GM19452 (cell line): ENCODE measurements around the gene CREG2.
A peak's percentile ranks its signal among the peaks of the same experiment; 100 is the strongest.

Source experiments
- ATAC-seq: cut with Tn5 transposase; IDR thresholded peaks from one replicate; pipeline ENCODE4 v1.9.1; 2021; ENCODE audit not compliant: unreplicated experiment

The CREG2 gene

DNA sequence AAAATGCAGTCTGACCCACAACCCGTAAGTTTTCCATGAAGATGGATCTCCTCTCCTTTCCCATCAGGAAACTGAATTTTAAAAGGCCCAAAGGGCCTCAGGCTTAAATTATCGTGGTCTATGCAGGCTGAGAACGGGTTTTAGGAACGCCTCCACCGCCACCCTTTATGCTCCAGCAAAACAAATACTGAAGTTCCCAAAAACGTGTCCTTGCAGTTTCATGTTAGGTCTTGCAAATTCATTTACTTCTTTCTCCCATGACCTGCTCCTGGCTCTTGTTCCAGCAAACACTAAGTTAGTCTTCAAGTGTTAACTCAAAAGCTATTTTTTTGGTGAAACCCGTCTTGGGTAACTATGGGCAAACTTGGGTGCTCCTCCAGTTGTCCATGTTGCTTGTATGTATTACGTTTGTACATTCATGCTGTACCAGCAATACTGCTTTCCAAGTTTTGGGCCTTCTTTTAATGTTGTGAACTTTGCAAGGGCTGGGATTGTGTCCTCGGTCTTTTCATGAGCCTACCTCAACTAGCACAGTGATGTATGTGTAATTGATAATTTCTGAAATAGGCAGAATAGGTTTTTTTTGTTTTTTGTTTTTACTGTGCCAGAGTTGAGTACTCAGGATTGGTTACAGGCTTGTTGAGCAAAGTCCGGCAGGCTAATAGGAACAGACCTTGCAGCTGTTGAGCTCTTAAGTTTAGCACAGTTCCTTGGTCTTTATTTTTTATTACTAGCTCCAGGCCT lies 77.0 kb downstream of the CREG2 start:
- no peak for ATAC-seq

DNA sequence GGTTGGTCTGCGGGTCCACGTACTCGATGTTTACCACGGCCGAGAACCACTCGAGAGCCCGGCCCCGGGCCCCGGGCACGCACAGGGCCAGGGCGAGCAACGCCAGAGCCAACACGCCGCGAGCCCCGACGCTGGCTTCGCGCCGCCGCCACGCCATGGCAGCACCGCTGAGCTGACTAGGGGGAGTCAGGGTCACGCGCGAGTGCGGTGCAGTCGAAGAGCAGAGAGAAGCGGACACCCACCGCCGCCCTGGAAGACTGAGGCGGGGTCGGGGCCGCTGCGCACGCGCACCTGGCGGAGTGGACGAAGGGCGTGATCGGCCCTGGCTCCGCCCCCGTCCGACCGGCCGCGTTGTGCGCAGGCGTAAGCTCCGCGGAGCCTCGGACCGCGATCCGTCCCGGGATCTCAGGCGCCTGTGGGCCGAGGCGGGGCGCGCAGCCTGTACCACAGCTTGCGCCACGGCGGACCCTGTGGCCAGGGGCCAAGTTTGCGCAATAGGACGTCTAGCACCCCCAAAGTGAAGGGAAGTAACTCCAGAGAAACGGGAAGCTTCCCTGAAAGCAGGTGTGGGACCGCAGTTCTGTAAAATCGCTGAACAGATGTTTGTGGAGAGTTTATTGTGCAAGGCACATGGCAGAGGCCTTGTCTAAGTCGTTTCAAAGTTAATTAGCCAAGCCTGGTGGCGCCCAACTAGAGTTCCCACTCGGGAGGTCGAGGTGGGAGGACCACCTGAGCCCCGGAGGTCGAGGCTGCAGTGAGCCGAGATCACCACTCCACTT lies 78.7 kb downstream of the CREG2 start, which contains the start of gene RNF149:
TSS of gene RNF149 (minus strand) at position 270 of the 779 bp plus-strand sequence. CDS start at position 157, 113 bp downstream.
- peak; percentile 53 for ATAC-seq

DNA sequence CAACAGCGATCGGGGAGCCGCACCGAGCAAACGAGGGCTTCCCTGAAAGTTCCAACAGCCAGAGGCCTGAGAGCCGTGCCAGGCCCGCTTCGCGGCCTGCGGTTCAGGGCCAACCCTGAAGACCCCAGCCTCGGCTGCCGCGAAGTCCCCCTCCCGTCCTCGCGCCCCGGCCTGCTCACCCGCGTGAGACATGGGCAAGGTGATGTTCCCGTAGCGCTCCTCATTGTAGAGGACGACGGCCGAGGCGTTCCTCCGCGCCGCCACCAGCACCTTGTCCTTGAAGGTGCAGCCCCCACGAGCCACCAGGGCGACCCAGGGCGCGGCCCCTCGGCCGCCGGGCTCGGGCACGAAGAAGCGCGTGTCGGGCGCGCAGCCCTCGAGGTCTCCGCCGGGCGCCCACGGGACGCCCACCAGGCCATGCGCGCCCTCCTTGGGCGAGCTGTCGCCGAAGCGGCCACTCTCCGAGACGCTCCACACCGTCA lies 79.3 kb downstream of the CREG2 start:
- ATAC-seq = peak; percentile 30

DNA sequence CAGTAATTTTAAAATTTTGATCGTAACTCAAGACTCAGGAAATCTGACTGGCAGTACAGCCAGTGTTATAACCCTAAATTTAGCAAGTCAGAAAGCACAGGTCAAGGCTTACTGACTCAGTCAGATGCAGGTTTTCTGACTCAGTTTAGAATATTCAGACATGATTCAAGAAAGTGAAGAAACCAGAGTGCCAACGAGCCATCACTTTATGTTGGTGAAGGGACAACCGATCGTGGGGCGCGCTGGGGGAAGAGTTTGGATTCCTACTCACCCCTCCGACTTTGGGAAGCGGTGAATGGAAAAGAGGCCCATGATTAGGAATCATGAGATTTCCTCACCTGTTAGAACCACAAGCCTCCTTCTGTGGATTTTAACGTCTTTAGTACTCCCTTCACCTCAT lies 79.8 kb downstream of the CREG2 start:
- ATAC-seq = no peak

DNA sequence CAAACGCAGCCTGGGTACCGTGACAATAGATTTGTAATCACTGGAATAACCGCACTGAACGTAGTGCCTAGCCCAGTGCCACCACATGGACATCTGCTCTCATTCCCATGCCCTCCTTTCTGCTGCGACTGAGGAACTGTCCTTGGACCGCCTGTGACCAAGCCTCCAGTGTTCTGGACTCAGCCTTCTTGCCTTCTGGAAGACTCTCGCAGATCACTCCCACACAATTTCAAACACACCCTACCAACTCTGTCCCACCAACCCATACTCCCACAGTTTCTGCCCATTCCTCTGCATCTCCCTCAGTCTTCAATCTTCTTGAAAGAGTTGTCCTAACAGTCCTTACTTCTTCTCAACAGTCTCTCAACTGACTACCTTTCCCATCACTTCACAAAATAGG lies 80.9 kb downstream of the CREG2 start:
- ATAC-seq = peak; percentile 5

DNA sequence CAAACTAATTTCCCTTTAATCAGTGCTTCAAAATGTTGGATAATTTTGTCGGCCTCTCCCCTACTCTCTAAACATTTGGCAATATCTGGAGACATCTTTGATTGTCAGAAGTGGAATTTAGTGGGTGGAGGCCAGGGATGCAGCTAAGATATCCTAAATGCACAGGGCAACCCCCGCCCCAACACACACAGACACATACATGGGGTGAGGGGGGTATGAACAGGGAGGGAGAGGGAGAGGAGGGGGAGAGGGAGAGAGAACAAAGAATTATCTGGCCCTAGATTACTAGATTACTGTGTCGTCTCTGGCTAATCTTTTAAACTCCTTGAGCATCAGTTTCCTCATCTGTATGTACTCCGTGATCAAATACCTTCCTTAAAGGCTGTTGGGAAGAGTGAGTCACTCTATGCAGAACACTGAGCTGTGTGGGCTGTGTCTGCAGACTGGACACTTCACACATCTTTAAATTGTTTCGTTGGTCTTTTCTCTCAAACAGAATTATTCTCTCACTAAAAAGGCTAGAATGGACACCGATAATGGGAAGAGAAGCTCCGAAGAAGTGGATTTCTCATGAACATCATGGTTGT lies 81.7 kb downstream of the CREG2 start:
- no peak for ATAC-seq

DNA sequence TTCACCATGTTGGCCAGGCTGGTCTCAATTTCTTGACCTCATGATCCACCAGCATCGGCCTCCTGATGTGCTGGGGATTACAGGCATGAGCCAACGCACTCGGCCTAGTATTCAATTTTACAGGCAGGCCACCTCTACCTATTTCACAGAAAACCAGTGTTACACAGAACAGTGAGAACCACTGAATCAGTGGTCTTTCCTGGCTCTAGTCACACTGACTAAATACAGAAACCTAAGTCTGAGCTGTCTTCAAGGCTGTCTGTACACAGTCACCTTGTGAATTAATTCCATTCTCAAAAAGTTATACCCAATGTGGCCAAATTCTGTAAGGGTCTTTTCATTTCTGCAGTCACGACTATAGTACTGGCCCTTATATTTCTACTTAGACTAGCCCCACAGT lies 82.3 kb downstream of the CREG2 start:
- ATAC-seq = no peak

DNA sequence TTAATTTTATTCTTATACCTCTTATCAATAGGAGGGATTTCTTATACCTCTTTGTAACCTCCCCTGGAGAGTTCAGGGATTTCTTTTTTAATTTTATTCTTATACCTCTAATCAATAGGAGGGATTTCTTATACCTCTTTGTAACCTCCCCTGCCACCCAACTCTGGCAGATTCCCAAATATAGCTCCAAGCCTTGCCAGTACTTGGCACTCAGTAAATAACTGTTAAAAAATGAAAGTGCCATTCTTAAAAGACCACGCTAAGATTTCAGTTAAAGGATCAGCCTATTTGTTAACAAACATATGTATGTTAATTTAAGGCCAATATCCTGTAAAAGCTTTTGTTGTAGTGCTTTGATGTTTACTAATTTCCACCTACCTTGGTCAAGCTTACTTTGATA lies 83.6 kb downstream of the CREG2 start:
- ATAC-seq = no peak

DNA sequence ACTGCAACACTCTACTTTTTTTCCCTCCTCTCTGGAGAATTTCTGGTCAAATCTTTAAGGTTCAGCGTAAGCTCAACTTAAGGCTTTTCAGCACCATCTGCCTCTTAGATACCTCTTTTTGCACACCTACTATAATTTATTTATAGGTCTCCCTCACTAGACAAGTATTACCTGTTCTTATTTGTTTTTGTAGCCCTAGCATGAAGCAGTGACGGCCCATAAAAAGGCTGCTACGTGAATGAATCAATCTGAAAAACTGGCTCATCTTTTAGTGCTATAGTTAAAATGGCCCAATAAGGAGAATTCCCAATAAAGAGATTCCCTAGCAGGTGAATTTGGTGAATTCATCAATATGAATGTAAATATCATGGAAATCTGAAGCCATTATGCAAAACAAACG lies 85.3 kb downstream of the CREG2 start:
- ATAC-seq = no peak

DNA sequence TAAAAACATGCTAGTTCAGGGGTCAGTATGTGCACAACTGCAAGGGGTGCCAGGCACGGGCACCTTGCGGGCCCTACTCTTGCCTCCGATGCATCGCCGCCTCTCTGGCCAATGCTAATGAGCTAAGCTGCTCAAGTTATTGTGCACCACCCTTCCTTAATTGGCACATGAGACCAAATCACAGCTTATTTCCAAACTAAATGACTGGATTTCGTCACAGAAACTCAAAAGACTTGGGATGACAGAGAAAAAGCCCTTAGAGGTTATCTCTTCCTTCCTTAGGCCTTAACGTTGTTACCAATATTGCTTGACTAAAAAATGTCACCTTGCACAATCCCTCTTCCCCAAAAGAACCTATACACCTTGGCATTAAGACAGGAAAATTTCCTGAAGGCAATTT lies 86.5 kb downstream of the CREG2 start:
- no peak for ATAC-seq

DNA sequence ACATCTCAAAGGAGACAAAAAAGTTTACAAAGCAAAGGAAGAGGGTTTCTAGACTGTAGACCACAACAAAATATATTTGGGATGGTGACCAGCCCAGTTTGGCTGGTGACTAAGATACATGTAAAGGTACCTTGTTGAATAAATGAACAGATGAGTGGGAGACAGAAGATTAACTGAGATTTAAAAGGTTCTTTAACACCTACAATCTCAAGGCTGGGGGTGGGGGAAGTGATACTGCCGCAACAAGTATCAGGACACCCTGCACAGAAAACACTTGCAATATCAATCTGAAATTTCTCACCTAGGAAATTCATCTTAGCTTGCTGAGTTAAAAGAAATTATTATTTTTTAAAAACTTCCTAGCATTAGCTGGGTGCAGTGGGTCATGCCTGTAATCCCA lies 87.1 kb downstream of the CREG2 start:
- ATAC-seq = no peak

DNA sequence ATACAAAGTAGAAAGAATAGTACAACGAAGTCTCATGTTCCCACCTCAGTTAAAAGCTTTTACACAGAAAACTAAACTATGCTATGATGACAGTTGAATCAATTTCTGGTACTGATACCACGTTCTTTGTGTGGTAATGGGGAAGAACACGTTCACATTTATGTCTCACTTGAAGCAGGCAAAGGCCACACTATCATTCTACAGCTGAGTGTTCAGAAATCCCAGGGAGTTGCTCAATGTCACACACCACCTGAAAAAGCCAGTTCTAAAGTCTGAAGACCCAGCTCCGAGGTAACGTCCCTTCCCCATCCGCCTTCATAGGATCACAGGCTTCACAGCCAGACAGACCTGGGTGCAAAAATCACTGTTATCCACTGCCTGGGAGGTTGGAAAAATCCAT lies 87.7 kb downstream of the CREG2 start:
- ATAC-seq = no peak

DNA sequence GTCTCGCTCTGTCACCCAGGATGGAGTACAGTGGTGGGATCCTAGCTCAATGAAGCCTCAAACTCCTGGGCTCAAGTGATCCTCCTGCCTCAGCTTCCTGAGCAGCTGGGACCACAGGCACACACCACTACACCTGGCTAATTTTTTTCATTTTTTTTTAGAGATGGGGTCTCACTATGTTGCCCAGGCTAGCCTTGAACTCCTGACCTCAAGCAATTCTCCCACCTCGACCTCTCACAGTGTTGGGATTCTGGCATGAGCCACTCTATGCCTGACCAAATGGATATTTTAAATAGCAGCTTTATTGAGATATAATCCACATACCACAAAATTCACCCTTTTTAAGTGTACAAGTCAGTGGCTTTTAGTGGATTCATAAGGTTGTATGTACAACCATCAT lies 89.9 kb downstream of the CREG2 start:
- no peak for ATAC-seq

DNA sequence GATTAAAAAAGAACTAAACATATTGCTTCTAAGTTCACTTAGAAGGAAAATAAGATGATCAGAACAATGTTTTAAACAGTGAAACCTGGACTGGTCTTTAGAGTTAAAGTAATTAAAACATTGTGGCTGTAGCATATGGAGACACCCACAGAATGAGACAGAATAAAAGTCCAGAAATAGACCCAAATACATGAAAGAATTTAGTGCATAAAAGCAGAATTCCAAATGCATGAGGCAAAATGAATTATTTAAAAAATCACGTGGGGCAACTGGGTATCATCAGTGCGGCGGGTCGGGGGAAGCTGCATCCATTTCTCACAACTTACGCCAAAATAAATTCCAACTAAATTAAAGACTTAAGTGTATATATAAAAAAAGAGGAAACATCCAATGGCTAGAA lies 90.9 kb downstream of the CREG2 start:
- ATAC-seq = no peak

DNA sequence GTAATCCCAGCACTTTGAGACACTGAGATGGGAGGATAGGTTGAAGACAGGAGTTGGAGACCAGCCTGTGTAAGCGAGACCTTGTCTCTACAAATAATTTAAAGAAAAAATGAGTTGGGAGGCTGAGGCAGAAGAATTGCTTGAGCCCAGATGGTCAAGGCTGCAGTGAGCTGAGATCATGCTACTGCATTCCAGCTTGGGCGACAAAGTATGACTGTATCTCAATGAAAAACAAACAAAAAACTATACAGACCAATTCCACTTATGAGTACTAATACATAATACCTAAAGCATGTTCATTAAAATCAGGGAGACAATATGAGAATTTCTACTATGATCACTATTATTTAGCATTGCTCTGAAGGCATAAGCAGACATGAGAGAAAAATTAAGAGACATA lies 91.4 kb downstream of the CREG2 start:
- no peak for ATAC-seq
